ENCODE measurements around the gene TM7SF2.

Gene TM7SF2

DNA sequence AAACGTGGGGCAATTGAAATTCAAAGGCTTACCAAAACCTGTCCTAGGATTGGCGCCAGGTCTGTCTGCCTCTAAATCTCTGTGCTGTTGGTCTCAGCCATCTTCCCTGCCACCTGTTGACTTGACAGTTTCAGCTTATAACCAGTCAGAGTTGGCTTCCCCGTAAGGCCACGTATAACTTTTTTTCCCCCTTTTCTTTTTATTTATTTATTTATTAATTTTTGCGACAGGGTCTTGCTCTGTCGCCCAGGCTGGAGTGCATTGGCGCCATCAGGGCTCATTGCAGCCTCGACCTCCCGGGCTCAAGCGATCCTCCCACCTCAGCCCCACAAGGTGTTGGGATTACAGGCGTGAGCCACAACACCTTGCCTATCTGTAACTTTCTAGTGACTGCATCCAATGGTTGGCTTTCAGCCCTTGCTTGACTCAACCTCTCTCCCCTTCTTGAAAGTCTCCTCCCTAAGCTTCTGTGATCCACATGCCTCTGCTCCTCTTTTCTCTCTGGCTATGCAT, 24.0 kb downstream of the TM7SF2 start:
- TF ChIP-seq TAF1 (IDR thresholded peaks at IDR 0.05; ENCODE audit: borderline replicate concordance, insufficient read depth, low read length) (no peak), POLR2AphosphoS5 (IDR thresholded peaks at IDR 0.05; ENCODE audit: low read depth, low read length) (no peak), SIN3A (IDR thresholded peaks at IDR 0.05; ENCODE audit: borderline replicate concordance, insufficient read depth, low read length) (no peak)
- TF ChIP-seq, protein P1, sequence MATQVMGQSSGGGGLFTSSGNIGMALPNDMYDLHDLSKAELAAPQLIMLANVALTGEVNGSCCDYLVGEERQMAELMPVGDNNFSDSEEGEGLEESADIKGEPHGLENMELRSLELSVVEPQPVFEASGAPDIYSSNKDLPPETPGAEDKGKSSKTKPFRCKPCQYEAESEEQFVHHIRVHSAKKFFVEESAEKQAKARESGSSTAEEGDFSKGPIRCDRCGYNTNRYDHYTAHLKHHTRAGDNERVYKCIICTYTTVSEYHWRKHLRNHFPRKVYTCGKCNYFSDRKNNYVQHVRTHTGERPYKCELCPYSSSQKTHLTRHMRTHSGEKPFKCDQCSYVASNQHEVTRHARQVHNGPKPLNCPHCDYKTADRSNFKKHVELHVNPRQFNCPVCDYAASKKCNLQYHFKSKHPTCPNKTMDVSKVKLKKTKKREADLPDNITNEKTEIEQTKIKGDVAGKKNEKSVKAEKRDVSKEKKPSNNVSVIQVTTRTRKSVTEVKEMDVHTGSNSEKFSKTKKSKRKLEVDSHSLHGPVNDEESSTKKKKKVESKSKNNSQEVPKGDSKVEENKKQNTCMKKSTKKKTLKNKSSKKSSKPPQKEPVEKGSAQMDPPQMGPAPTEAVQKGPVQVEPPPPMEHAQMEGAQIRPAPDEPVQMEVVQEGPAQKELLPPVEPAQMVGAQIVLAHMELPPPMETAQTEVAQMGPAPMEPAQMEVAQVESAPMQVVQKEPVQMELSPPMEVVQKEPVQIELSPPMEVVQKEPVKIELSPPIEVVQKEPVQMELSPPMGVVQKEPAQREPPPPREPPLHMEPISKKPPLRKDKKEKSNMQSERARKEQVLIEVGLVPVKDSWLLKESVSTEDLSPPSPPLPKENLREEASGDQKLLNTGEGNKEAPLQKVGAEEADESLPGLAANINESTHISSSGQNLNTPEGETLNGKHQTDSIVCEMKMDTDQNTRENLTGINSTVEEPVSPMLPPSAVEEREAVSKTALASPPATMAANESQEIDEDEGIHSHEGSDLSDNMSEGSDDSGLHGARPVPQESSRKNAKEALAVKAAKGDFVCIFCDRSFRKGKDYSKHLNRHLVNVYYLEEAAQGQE (IDR thresholded peaks at IDR 0.05; ENCODE audit: insufficient read depth in 1 of 2, low read depth in 2 of 2, low read length in 2 of 2): no peak

DNA sequence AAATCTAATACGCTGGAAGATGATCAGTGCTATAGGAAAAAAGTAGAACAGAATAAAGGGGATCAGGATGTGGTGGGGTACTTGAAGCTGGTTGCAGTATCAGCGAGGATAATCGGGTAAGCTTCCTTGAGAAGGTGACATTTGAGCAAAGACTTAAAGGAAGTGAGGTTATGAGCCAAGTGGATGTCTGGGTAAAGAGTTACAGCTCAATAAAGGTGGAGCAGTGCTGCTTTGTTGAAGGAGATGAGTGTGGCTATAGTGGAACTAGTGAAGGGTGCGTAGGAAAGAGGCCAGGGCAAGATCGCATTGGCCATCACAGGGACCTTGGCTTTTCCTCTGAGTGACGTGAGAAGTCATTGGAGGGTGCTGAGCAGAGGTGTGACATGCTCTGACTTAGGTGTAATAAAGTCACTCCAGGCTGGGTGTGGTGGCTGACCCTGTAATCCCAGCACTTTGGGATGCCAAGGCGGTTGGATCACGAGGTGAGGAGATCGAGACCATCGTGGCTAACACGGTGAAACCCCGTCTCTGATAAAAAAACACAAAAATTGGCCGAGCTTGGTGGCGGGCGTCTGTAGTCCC, 24.9 kb downstream of the TM7SF2 start:
- TF ChIP-seq, protein P1 (IDR thresholded peaks at IDR 0.05; ENCODE audit: insufficient read depth in 1 of 2, low read depth in 2 of 2, low read length in 2 of 2): no peak
- no peak for TF ChIP-seq SIN3A (IDR thresholded peaks at IDR 0.05; ENCODE audit: borderline replicate concordance, insufficient read depth, low read length)
- TF ChIP-seq FOXP2 (optimal IDR thresholded peaks at IDR 0.05; ENCODE audit: borderline replicate concordance, extremely low read depth, extremely low read length, insufficient read depth): no peak
- no peak for TF ChIP-seq POLR2AphosphoS5 (IDR thresholded peaks at IDR 0.05; ENCODE audit: low read depth, low read length)
- TF ChIP-seq TAF1 (IDR thresholded peaks at IDR 0.05; ENCODE audit: borderline replicate concordance, insufficient read depth, low read length): no peak

DNA sequence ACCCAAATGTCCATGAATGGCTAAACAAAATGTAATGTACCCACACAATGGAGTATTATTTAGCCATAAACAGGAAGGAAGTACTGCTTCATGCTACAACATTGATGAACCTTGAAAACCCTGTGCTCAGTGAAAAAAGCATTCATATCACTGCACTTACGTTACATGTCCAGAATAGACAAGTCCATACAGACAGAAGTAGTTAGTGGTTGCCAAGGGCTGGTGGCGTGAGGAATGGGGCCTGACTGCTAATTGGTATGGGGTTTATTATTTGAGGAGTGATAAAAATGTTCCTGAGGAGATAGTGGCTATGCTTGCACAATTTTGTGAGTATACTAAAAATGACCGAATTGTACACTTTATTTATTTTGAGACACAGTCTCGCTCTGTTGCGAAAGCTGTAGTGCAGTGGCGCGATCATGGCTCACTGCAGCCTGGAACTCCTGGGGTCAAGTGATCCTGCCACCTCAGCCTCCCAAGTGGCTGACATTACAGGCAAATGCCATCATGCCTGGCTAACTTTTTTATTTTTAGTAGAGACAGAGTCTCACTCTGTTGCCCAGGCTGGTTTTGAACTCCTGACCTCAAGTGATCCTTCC, 30.3 kb downstream of the TM7SF2 start:
- TF ChIP-seq TAF1 (IDR thresholded peaks at IDR 0.05; ENCODE audit: borderline replicate concordance, insufficient read depth, low read length) (no peak), FOXP2 (optimal IDR thresholded peaks at IDR 0.05; ENCODE audit: borderline replicate concordance, extremely low read depth, extremely low read length, insufficient read depth) (no peak)
- TF ChIP-seq, protein P1 (IDR thresholded peaks at IDR 0.05; ENCODE audit: insufficient read depth in 1 of 2, low read depth in 2 of 2, low read length in 2 of 2): no peak

DNA sequence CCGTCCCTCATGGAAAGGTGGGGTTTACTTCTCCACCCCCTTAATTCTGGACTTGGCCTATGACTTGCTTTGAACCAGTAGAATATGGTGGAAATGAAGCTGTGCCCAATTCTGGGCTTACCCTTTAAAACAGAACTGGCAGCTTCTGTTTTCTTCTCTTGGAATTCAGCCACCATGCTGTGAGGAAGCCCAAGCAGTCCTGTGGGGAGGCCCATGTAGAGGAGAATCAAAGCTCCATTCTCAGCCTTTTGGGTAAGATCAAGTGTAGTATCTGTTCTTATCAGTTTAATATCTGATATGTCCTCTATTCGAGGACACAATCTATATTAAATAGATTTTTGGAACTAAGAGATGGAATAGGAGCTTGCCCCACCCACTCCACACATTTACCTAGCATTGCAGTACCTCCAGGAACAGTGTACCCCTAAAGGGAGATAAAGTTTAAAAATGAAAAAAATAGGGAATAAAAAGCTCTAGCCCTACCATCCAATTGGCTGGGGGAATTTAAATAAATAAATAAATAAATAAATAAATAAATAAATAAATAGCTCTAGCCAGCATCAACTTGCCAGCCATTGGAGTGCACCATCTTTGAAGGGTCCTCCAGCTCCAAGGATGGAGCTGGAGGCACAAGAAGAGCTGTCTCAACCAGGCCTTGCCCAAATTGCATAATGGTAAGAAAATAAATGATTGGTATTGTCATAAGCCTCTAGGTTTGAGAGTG, 35.8 kb downstream of the TM7SF2 start:
- TF ChIP-seq TAF1 (IDR thresholded peaks at IDR 0.05; ENCODE audit: borderline replicate concordance, insufficient read depth, low read length) (no peak), POLR2AphosphoS5 (IDR thresholded peaks at IDR 0.05; ENCODE audit: low read depth, low read length) (no peak), FOXP2 (optimal IDR thresholded peaks at IDR 0.05; ENCODE audit: borderline replicate concordance, extremely low read depth, extremely low read length, insufficient read depth) (no peak), SIN3A (IDR thresholded peaks at IDR 0.05; ENCODE audit: borderline replicate concordance, insufficient read depth, low read length) (no peak)
- TF ChIP-seq, protein P1 (IDR thresholded peaks at IDR 0.05; ENCODE audit: insufficient read depth in 1 of 2, low read depth in 2 of 2, low read length in 2 of 2): no peak

Data from PFSK-1 (cell line).